Measurements from ENCODE around the gene PLXNA4. TPM values are rescaled to one million over a fixed set of nuclear protein-coding genes. Genes with fewer than 3 reads are reported as not detected.
A peak's percentile ranks its signal among the peaks of the same experiment; 100 is the strongest.

PLXNA4 gene
- total and polyA plus RNA-seq, 11 donors, result 1.8 to 22.1 (median 10.5) TPM

DNA sequence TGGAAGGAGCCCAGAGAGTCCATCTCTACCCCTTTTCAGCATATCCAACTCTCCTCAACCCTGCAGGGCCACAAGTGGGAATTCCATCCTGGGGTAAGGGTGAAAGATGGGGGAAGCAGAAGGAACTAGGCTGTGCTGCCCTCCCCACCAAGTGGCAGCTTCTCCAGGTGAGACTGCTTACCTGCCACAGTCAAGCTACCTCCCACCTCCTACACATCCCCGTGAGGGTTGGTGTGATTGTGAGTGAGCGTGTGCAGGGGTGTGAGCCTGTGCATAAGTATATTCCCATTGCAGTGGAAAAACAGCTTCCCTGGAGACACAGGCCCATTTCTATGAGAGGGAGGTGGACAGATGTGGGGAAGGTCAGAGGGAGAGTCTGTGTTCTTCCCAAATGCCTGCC, 376.6 kb downstream of the PLXNA4 start:
- intact Hi-C loops (cut with DNase I), result loop anchor here in 1 of 10 donors (5.0 kb wide), 1 partner anchor 383 kb away; no protein-coding TSS in a partner anchor
- ATAC-seq, result no peak
- peak overlapping the region in 2 of 12 donors; percentile 7 to 50 for H3K27ac ChIP-seq
- H3K36me3 ChIP-seq, result peaks cover 0 to 9% (median 0%) of the 10 kb centered on the region in 9 donors
- H3K4me1 ChIP-seq, result peaks cover 0 to 9% (median 0%) of the 10 kb centered on the region in 12 donors
- no peaks in the 10 kb centered on the region for H3K9me3 ChIP-seq
- no peaks in the 10 kb centered on the region for H3K27me3 ChIP-seq
- WGBS, 4 donors, result 77 to 89% (median 87%) methylated on average over 2 of the region's 2 CpGs
- H3K4me3 ChIP-seq, result no peak overlapping the region
- no peak for DNase-seq
- TF ChIP-seq POLR2A (IDR thresholded peaks at IDR 0.05), result no peak
- TF ChIP-seq, protein P1, sequence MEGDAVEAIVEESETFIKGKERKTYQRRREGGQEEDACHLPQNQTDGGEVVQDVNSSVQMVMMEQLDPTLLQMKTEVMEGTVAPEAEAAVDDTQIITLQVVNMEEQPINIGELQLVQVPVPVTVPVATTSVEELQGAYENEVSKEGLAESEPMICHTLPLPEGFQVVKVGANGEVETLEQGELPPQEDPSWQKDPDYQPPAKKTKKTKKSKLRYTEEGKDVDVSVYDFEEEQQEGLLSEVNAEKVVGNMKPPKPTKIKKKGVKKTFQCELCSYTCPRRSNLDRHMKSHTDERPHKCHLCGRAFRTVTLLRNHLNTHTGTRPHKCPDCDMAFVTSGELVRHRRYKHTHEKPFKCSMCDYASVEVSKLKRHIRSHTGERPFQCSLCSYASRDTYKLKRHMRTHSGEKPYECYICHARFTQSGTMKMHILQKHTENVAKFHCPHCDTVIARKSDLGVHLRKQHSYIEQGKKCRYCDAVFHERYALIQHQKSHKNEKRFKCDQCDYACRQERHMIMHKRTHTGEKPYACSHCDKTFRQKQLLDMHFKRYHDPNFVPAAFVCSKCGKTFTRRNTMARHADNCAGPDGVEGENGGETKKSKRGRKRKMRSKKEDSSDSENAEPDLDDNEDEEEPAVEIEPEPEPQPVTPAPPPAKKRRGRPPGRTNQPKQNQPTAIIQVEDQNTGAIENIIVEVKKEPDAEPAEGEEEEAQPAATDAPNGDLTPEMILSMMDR (IDR thresholded peaks at IDR 0.05), result no peak

DNA sequence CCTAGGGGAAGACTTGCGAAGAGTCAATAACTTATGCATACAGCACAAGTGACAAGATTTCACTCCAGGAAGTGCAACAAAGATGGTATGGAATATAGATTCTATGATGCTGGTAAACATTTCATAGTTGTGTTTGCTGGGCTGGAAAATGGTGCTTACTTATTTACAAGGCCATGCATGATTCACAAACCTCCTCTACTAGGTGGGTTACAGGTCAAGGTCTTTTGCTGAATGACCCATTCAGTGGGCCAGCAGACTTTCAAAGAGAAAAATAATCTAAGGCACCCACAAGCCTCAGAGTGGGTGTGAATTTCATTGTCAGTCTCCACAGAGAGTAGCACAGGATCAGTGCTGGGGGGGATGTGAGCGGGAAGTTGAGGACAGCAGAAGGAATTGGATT, 378.5 kb downstream of the PLXNA4 start:
- TF ChIP-seq POLR2A (IDR thresholded peaks at IDR 0.05), result no peak
- TF ChIP-seq, protein P1 (IDR thresholded peaks at IDR 0.05), result no peak
- peaks cover 0 to 9% (median 0%) of the 10 kb centered on the region in 9 donors for H3K36me3 ChIP-seq
- 95 to 98% (median 97%) methylated on average over 2 of the region's 2 CpGs for WGBS, 4 donors

DNA sequence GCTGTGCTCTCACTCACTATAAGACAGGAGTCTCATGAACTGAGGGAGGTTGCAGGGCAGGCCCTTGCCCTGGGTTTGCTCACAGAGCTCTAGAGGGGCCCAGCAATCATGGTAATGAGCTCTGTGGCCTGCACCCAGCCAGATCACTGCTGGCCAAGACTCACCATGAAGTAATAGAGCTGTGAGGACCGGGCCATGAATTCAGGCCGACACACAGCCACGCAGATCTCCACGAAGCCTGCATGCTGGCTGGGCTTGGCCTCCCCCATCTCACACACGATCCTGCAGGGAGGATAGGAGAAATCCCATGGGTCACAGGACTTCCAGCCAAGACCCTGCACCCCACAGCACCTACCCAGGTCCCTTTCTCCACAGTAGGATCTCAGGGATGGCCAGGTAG, 382.4 kb downstream of the PLXNA4 start:
- 78 to 96% (median 90%) methylated on average over 5 of the region's 5 CpGs; no CpG with 5 or more reads in 1 of the 4 donors for WGBS, 4 donors
- H3K36me3 ChIP-seq, result peaks cover 0 to 9% (median 0%) of the 10 kb centered on the region in 9 donors
- intact Hi-C loops (cut with DNase I), result no loop called here
- H3K27me3 ChIP-seq, result no peaks in the 10 kb centered on the region
- H3K9me3 ChIP-seq, result no peaks in the 10 kb centered on the region
- peaks cover 0 to 3% (median 0%) of the 10 kb centered on the region in 12 donors for H3K4me1 ChIP-seq
- no peak overlapping the region for H3K4me3 ChIP-seq
- no peak for TF ChIP-seq POLR2A (IDR thresholded peaks at IDR 0.05)
- TF ChIP-seq, protein P1 (IDR thresholded peaks at IDR 0.05), result no peak
- no peak for ATAC-seq
- no peak overlapping the region for H3K27ac ChIP-seq
- DNase-seq, result no peak

More for the DNA sequence above, 378.5 kb downstream of the PLXNA4 start:
- no peak overlapping the region for H3K27ac ChIP-seq
- no peaks in the 10 kb centered on the region for H3K9me3 ChIP-seq
- H3K4me3 ChIP-seq, result no peak overlapping the region
- intact Hi-C loops (cut with DNase I), result no loop called here
- DNase-seq, result no peak
- H3K27me3 ChIP-seq, result no peaks in the 10 kb centered on the region
- ATAC-seq, result no peak
- peaks cover 0 to 9% (median 0%) of the 10 kb centered on the region in 12 donors for H3K4me1 ChIP-seq

- intact Hi-C loops (cut with DNase I), result no loop called here
- Histone ChIP-seq H3K27me3 (no peaks in the 10 kb centered on the region), H3K27ac (no peak overlapping the region), H3K4me3 (no peak overlapping the region), H3K4me1 (peaks cover 0 to 3% (median 0%) of the 10 kb centered on the region in 12 donors), H3K36me3 (peaks cover 0 to 8% (median 0%) of the 10 kb centered on the region in 9 donors), H3K9me3 (peaks cover 0 to 4% (median 0%) of the 10 kb centered on the region in 12 donors)
- no peak for ATAC-seq
- TF ChIP-seq POLR2A (IDR thresholded peaks at IDR 0.05), result no peak
- TF ChIP-seq, protein P1 (IDR thresholded peaks at IDR 0.05), result no peak
- DNase-seq, result no peak
Measured at GRCh38 chr7:132192809-132193208, 383.5 kb downstream of the PLXNA4 start.
